SU-DHL-6 (cell line): Measurements from ENCODE around the gene NCKAP5.

Experiments used
- H2AFZ ChIP-seq: fragments of 200-600 bp; sonication (generic); 2 replicates; pipeline ENCODE4 v1.6.1; 2014; ENCODE audit warnings: low read depth, mild to moderate bottlenecking, moderate library complexity, mixed read lengths, antibody characterized with exemption, low read length; ENCODE audit not compliant: severe bottlenecking
- H3F3A ChIP-seq: fragments of 200-600 bp; shearing (Covaris generic); 2 replicates; pipeline ENCODE4 v1.6.0; 2016; ENCODE audit warnings: antibody characterized with exemption, mild to moderate bottlenecking; ENCODE audit not compliant: insufficient read depth
- H3K27ac ChIP-seq: fragments of 200-600 bp; sonication (generic); 2 replicates; pipeline ENCODE4 v1.5.1; 2016; ENCODE audit warnings: low read depth, mild to moderate bottlenecking, low read length, moderate library complexity, mixed read lengths
- H3K27me3 ChIP-seq: fragments of 200-600 bp; sonication (generic), shearing (Covaris generic); 2 replicates; pipeline ENCODE4 v1.6.0; 2014; ENCODE audit warnings: mild to moderate bottlenecking, low read length
- H3K36me3 ChIP-seq: fragments of 200-600 bp; sonication (generic); 2 replicates; pipeline ENCODE4 v1.6.1; 2014; ENCODE audit warnings: mild to moderate bottlenecking, low read length, mixed read lengths
- H3K4me2 ChIP-seq: fragments of 300-600, 200-600 bp; shearing (Covaris generic), sonication (generic); 2 replicates; pipeline ENCODE4 v1.6.0; 2014; ENCODE audit warnings: low read length, low read depth, mild to moderate bottlenecking; ENCODE audit not compliant: poor library complexity, severe bottlenecking
- H3K4me3 ChIP-seq: fragments of 200-600 bp; sonication (generic); 2 replicates; pipeline ENCODE4 v1.5.1; 2014; ENCODE audit warnings: antibody characterized with exemption, low read length, mild to moderate bottlenecking, mixed read lengths; ENCODE audit not compliant: insufficient read depth, poor library complexity, severe bottlenecking
- H3K79me2 ChIP-seq: fragments of 200-600 bp; sonication (generic); 2 replicates; pipeline ENCODE4 v1.6.1; 2014; ENCODE audit warnings: mild to moderate bottlenecking, low read length, moderate library complexity; ENCODE audit not compliant: insufficient read depth
- H3K9ac ChIP-seq: fragments of 200-600 bp; sonication (generic); 2 replicates; pipeline ENCODE4 v1.7.0; 2014; ENCODE audit warnings: mild to moderate bottlenecking, low read length
- H3K9me2 ChIP-seq: fragments of 200-600 bp; sonication (generic); replicated peaks from 2 replicates; pipeline ENCODE4 v1.6.1; 2014; ENCODE audit warnings: low read length; ENCODE audit not compliant: insufficient read depth
- H3K9me3 ChIP-seq: fragments of 200-600 bp; sonication (generic); 2 replicates; pipeline ENCODE4 v1.6.1; 2014; ENCODE audit warnings: low read length, mixed read lengths; ENCODE audit not compliant: insufficient read depth
- H4K20me1 ChIP-seq: fragments of 200-600 bp; sonication (generic); 2 replicates; pipeline ENCODE4 v1.6.1; 2014; ENCODE audit warnings: low read depth, mild to moderate bottlenecking, antibody characterized with exemption, low read length, moderate library complexity, mixed read lengths
- EZH2phosphoT487 ChIP-seq: fragments of 200-600 bp; sonication (generic), shearing (Covaris generic); conservative IDR thresholded peaks from 2 replicates; pipeline ENCODE4 v1.6.1; 2018; ENCODE audit warnings: mild to moderate bottlenecking, antibody characterized with exemption, low read length, moderate library complexity, mixed read lengths
- TF ChIP-seq, protein P1 (sequence below): fragments of 200-600 bp; sonication (generic); IDR thresholded peaks from one replicate; pipeline ENCODE4 v1.5.1; 2017; ENCODE audit warnings: antibody characterized with exemption, mild to moderate bottlenecking, low read length, moderate library complexity; ENCODE audit not compliant: insufficient read depth, poor library complexity, severe bottlenecking

The NCKAP5 gene

DNA sequence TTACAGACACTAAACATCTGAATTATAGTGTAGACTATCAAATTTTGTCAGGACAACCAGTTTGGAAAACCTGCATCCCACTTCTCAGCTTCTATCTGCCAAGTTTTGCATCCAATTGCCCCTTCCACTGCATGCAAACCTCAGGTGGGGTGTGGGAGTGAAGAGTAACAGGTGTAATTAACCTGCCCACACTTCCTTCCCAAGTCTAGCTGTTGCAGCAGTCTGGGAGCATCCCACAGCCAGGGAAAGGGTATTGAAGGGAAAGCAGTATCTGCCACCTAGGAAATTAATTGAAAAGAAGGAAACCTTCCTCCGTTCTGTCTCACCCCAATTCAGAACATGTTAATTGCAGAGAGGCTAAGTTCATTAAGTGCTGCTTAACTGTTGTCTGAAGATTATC lies 189.9 kb downstream of the NCKAP5 start:
- H3K36me3 ChIP-seq: no peaks in the 10 kb centered on the region
- TF ChIP-seq EZH2phosphoT487: no peak
- TF ChIP-seq, protein P1, sequence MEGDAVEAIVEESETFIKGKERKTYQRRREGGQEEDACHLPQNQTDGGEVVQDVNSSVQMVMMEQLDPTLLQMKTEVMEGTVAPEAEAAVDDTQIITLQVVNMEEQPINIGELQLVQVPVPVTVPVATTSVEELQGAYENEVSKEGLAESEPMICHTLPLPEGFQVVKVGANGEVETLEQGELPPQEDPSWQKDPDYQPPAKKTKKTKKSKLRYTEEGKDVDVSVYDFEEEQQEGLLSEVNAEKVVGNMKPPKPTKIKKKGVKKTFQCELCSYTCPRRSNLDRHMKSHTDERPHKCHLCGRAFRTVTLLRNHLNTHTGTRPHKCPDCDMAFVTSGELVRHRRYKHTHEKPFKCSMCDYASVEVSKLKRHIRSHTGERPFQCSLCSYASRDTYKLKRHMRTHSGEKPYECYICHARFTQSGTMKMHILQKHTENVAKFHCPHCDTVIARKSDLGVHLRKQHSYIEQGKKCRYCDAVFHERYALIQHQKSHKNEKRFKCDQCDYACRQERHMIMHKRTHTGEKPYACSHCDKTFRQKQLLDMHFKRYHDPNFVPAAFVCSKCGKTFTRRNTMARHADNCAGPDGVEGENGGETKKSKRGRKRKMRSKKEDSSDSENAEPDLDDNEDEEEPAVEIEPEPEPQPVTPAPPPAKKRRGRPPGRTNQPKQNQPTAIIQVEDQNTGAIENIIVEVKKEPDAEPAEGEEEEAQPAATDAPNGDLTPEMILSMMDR: no peak
- H4K20me1 ChIP-seq: no peaks in the 10 kb centered on the region
- H3K9me2 ChIP-seq: no peaks in the 10 kb centered on the region
- H2AFZ ChIP-seq: no peak overlapping the region
- H3K9me3 ChIP-seq: no peaks in the 10 kb centered on the region
- H3K27me3 ChIP-seq: no peaks in the 10 kb centered on the region
- H3K9ac ChIP-seq: no peak overlapping the region
- no peak overlapping the region for H3K4me3 ChIP-seq
- H3F3A ChIP-seq: no peaks in the 10 kb centered on the region
- no peaks in the 10 kb centered on the region for H3K79me2 ChIP-seq
- no peak overlapping the region for H3K4me2 ChIP-seq
- H3K27ac ChIP-seq: no peak overlapping the region

DNA sequence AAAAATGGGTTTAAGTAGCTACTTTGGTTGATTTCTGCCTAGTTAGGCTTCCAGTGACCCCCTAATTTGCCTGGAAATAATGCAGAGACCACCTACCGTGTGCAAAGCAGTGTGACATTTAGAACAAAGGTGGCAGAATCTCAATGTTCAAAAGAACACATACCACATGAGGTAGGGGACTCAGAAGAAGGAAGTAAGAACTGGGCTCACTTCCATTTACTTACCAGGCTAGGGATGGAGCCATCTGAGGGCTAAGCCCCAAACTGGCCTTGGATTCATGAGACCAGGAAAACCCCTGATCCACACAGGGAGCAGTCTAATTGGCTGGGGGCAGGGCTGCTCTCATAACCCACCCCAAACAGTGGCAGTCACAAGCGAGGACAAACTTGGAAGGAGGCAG lies 190.7 kb downstream of the NCKAP5 start:
- no peaks in the 10 kb centered on the region for H3K36me3 ChIP-seq
- no peak for TF ChIP-seq EZH2phosphoT487
- TF ChIP-seq, protein P1: no peak
- H3K27me3 ChIP-seq: no peaks in the 10 kb centered on the region
- H3K4me2 ChIP-seq: no peak overlapping the region
- H3K9me3 ChIP-seq: no peaks in the 10 kb centered on the region
- no peaks in the 10 kb centered on the region for H3K79me2 ChIP-seq
- no peaks in the 10 kb centered on the region for H4K20me1 ChIP-seq
- H3K27ac ChIP-seq: no peak overlapping the region
- H2AFZ ChIP-seq: no peak overlapping the region
- H3F3A ChIP-seq: no peaks in the 10 kb centered on the region
- H3K9me2 ChIP-seq: no peaks in the 10 kb centered on the region
- no peak overlapping the region for H3K4me3 ChIP-seq
- no peak overlapping the region for H3K9ac ChIP-seq

DNA sequence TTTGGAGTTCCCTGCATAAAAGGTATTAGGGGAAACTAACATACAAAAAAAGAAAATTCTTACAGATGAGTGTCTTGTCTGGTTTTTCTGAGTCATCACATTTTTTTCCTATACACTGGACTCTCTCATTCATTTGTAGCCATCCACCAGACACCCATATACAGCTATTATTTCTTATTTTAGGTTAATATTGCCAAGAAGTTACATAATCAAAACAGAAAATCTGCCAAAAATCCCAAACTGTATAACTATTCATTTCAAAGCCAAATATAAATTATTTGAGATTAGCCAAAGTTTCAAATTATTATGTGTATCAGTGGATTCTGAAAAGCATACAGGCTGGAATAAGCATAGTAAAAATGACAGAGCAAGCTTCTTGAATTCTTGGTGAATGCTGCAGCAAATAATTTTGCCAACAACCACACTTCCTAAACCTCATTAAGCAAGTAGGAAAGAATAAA lies 191.2 kb downstream of the NCKAP5 start:
- Histone ChIP-seq H4K20me1 (no peaks in the 10 kb centered on the region), H3K9ac (no peak overlapping the region), H3K9me3 (no peaks in the 10 kb centered on the region), H3K27me3 (no peaks in the 10 kb centered on the region), H3K27ac (no peak overlapping the region), H3K4me3 (no peak overlapping the region), H3K4me2 (no peak overlapping the region), H2AFZ (no peak overlapping the region), H3K79me2 (no peaks in the 10 kb centered on the region), H3K36me3 (no peaks in the 10 kb centered on the region), H3F3A (no peaks in the 10 kb centered on the region), H3K9me2 (no peaks in the 10 kb centered on the region)
- no peak for TF ChIP-seq EZH2phosphoT487

DNA sequence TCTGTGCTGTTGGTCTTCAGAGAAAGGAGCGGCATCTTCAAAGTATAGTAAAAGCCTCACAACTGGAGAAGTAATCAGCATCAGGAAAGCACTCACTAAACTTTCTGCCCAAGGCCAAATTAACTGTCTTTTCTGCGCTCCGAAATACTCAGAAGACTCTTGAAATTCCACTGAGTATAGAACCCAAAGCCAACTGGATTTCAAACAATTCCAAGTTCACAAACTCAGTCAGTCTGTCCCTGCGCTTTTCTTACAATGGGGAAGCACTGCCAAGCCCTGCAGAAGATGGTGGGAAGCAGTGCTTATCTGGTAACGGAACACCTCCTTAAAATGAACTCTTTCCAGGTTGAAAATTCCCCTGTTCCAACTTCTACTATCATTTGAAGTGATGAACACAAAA lies 193.5 kb downstream of the NCKAP5 start:
- Histone ChIP-seq H3F3A (no peaks in the 10 kb centered on the region), H3K36me3 (no peaks in the 10 kb centered on the region), H3K4me2 (no peak overlapping the region), H3K27ac (no peak overlapping the region), H3K4me3 (no peak overlapping the region), H3K27me3 (no peaks in the 10 kb centered on the region), H3K79me2 (no peaks in the 10 kb centered on the region), H4K20me1 (no peaks in the 10 kb centered on the region), H3K9me2 (no peaks in the 10 kb centered on the region), H3K9ac (no peak overlapping the region), H3K9me3 (no peaks in the 10 kb centered on the region), H2AFZ (no peak overlapping the region)
- TF ChIP-seq, protein P1: no peak
- TF ChIP-seq EZH2phosphoT487: no peak
